Activated CD4-positive, alpha-beta T cell treated with anti-CD3 and anti-CD28 coated beads, Interleukin-2, amount 50 U/mL, for 48 hours (primary cell): Measurements from ENCODE around the gene RELN.
A peak's percentile ranks its signal among the peaks of the same experiment; 100 is the strongest.

Source experiments
- DNase-seq, 2 experiments: peaks; one replicate each; pipeline ENCODE4 v3.0.0-alpha.2; 2020

Gene RELN

DNA sequence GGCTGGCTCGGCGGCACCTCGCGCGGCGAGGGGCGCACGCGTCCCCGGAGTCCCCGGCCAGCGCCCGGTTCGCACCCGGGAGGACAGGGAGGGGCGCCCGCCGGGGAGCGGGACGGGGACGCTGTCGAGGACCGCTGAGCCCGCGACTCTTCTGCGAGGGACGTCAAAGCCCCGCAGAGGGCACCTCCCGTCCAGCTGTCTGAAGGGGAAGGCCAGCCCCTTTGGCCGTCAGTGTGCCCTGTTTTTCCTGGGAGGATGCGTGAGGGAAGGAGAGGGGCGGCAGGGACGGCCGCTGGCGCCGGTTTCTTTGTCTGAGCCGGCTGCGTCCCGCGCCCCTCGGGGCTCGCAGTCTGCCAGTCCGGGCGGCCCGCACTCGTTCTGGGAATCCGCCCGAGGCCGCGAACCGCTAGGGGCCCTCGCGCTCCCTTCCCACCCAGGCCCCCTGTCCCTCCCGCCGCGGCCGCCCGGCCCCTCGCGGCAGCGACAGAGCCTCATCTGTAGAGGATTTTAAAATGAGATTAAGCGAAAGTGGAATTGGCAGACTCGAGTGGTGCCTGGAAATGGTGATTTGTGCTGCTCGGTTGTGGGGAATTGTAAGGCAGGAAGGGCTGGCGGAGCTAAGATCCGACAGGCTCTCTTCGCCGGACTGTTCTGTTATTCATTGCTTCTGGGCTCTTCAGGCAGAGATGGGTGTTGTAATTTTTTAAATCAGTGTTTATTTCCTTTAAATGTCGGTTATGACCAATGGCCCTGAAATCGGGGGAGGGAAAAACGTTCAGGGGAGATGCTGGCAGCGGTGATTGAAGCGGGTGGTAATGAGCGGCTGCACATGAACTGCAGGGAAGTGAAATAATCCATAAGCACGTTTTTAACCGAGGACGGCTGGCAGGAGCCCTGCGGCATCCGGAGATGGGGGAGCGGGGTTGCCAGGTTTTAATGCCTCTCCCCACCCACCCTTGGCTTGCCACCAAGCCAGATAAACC lies 618 bp upstream of the RELN start:
- DNase-seq = peak in 1 of 2 experiments; percentile 3

- no peak for DNase-seq
Observed at GRCh38 chr7:103988468-103989199, 824 bp downstream of the RELN start.

- no peak for DNase-seq
Observed at GRCh38 chr7:103987451-103987850, 2.0 kb downstream of the RELN start.

- DNase-seq = no peak
Observed at GRCh38 chr7:103985565-103986126, 3.8 kb downstream of the RELN start.

GRCh38 chr7:103984050-103984449 lies 5.4 kb downstream of the RELN start:
- DNase-seq = no peak

DNA sequence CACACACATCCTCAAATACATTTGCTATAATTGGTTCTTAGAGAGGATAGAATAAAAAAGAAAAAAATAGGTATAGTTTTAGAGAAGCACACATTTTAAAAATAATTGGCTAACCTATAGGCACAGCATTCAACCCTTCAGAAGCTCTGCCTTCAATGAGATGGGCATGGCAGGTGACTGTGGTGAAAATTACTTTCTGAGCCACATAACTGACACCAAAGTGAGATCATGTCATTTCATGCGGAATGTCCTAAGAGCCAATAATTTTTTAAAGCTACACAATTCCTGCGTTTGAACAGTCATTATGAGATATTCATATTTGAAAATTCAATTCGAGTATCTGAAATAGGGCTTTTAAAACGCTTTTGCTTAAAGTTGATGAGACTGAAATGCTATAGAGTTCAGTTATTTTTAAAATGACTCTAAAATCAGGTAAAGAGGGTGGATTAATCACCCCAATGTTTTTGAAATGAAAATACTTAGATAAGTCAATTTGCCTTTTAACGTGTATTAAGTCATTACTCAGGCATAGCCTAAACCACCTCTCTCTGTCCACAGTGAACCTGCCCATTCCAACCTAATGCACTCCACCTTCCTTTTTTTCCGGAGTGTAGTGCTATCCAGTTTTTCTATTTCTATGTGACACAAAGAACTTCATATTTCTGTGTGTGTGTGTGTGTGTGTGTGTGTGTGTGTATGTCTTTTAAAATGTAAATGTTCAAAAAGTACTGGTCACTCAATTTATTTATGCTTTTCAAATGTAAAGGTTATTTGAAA lies 6.1 kb downstream of the RELN start:
- DNase-seq = no peak

DNA sequence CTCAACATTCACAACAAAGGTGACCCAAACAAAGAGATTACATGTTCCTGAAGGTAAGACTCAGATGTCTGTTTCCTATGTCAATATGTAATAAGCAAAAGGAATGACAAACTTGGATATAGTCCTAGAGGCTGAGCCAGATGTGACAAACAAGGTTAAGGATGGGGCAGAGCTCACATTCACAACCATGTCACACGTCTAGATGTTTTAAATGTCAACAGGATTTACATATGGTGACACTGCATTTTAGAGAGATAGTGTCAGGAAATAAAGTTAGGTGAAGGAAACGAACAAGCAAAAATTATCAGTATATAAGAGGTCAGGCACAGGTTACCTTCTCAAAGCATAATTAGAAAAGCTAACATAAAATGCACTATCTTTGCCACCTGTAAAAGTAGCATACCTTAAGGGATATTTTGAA lies 8.4 kb downstream of the RELN start:
- DNase-seq = no peak

DNA sequence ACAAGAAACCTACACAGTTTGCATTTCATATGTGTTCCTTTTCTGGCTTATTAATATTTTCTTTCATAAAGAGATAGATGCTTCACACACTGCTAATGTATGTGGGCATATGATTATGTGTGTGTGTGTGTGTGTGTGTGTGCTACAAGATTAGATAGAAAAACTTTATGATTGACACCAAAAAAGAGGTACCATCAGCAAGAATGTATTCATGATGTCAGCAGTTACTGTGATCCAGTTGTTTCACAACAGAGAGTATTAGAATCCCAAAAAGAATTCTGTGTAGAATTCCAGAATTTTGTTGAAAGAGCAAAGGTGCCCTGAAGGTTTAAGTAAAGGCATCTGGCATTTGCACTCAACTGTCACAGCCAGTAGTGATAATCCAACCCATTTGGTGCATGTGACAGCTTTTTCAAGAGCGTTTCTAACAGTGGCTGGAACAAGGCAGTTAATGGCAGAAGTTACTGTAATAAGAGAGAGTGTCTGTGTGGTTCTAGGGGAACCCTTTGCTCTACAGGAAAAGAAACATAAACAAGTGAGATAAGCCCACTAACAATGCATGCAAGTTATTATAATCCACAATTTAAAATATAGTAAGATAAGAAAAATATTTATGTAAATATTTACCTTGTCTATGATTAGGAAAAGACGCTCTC lies 16.6 kb downstream of the RELN start:
- no peak for DNase-seq

DNA sequence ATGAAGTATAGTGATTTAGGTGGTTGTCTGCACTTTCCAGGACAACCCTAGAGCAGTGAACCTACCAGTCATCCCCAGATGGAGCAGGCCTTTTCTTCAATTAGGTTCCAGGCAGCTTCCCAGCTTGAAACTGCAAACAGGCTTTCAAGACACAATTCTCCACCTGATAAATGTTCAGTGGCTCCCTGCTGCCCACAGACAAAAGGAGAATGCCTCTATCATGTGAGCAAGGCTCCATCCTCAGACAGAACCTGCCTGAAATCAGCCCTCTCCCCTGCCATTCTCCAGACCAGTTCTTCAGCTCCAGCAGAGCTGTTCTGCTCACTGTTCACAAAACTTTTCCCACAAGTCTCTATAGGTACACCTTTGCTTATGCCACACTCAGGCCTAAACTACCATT lies 22.1 kb downstream of the RELN start:
- DNase-seq = no peak

- no peak for DNase-seq
Observed at GRCh38 chr7:103966593-103967277, 22.7 kb downstream of the RELN start.

- DNase-seq = no peak
Observed at GRCh38 chr7:103964269-103964668, 25.2 kb downstream of the RELN start.

DNA sequence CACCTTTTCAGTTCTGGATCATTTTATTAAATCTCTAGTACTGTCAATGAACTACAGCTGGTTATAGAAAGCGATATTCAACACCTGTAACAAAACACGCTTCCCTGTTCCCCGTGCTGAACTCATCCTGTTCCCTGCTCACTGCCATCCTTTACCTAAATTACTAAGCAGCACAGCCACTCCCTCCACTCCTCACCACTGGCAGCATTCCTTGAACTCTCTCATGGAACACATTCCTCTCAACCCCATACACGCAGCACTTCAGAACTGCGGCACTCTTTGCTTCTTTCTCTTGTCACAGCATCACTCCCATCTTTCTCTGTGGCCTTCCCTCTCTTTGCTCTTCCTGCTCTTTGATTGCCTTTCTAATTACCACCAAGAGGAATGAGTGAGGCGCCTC lies 27.4 kb downstream of the RELN start:
- DNase-seq = no peak

- no peak for DNase-seq
Observed at GRCh38 chr7:103958284-103958818, 31.1 kb downstream of the RELN start.

GRCh38 chr7:103955985-103956384 lies 33.5 kb downstream of the RELN start:
- no peak for DNase-seq

- DNase-seq = no peak
Observed at GRCh38 chr7:103952408-103952807, 37.0 kb downstream of the RELN start.

DNA sequence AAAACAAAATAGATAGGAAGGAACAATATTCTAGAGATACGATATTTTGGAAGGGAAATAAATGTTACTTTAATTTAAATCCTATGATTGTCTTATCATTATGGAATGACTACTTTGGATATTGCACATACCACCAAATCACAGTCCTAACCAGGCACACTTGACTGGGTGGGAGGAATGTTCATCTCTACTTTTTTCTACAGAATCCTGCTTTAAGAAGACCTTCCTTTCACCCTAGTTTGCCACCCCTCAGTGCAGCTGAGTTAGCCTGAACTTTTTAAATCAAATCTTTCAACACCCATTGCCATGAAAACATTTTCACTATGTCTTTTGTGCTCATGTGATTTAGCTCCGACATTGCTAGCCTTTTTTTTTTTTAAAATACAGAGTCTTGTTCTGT lies 38.1 kb downstream of the RELN start:
- DNase-seq = no peak

DNA sequence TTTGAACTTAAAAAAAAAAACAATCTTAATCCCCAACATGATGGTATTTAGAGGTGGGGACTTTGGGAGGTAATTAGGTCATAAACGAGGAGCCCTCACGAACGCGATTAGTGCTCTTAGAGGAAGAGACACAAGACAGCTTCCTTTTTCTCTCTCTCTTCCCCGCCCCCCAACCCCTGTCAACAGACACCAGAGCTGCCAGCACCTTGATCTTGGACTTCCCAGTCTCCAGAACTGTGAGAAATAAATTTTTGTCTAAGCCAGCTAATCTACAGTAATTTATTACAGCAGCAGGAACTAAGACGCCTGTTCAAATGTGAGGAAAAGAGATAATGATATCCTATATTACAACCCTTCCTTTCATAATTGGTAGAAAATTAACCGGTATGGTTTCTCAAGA lies 40.1 kb downstream of the RELN start:
- DNase-seq = no peak

- DNase-seq = no peak
Observed at GRCh38 chr7:103947026-103947655, 42.3 kb downstream of the RELN start.

DNA sequence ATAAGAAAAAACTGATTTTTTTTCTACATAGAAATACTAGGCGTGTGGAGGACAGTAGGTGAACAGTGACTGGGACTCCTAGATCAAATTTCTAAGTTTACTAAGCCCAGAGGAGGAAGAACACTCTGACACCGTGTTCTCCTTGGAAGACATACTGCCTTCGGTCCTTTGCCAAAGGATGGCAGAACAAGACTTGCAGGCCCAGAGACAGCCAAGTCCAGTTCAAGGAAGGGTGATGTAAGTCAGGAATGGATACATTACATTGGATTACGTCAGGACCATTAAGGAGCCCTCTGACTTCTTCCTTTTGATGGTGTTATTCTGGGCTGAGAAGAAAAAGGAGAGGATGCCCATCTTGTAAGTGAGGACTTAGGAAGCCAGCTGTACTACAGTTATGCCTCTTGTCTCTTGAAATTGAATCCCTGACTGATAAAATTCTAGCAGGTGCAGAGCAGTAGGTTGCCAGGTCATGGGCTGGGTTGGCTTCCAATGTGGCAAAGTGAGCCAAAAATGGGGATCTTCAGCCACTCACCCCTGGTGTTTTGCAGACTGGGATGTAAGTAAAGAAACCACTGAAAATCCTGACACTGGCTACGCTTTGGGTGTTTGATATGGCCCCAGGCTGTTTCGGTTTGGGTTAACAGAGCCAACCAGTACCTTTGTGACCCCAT lies 45.1 kb downstream of the RELN start:
- DNase-seq = no peak

- no peak for DNase-seq
Observed at GRCh38 chr7:103941976-103942375, 47.5 kb downstream of the RELN start.
